Measurements from ENCODE around the gene RAB44. TPM values are rescaled to one million over a fixed set of nuclear protein-coding genes. Genes with fewer than 3 reads are reported as not detected.

The RAB44 gene
- total RNA-seq, 1 donor from 2014 or later = under 0.01 TPM

DNA sequence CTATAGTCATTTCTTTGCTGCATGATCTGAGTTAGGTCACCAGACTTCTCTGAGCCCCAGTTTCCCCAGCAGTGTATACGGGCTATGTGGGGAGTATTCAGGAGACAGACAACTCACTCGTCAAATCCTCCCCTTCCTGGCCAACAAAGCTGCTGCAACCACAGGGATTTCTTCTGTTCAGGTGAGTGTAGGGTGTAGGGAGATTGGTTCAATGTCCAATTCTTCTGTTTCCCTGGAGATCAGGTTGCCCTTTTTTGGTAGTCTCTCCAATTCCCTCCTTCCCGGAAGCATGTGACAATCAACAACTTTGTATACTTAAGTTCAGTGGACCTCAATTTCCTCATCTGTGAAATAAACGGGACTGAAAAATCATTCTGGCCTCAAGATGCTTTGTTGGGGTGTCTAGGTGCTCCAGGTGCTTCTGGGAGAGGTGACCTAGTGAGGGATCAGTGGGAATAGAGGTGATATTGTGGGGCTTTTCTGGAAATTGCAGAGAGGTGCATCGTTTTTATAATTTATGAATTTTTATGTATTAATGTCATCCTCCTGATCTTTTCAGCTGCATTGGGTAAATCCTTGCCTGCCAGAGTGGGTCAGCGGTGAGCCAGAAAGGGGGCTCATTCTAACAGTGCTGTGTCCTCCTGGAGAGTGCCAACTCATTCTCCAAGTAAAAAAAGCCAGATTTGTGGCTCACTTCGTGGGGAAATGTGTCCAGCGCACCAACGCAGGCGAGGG, 19.7 kb upstream of the RAB44 start:
- TF ChIP-seq, protein P1, sequence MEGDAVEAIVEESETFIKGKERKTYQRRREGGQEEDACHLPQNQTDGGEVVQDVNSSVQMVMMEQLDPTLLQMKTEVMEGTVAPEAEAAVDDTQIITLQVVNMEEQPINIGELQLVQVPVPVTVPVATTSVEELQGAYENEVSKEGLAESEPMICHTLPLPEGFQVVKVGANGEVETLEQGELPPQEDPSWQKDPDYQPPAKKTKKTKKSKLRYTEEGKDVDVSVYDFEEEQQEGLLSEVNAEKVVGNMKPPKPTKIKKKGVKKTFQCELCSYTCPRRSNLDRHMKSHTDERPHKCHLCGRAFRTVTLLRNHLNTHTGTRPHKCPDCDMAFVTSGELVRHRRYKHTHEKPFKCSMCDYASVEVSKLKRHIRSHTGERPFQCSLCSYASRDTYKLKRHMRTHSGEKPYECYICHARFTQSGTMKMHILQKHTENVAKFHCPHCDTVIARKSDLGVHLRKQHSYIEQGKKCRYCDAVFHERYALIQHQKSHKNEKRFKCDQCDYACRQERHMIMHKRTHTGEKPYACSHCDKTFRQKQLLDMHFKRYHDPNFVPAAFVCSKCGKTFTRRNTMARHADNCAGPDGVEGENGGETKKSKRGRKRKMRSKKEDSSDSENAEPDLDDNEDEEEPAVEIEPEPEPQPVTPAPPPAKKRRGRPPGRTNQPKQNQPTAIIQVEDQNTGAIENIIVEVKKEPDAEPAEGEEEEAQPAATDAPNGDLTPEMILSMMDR (IDR thresholded peaks at IDR 0.05; ENCODE audit: insufficient read depth, low read length, severe bottlenecking) = no peak
- DNase-seq (ENCODE audit: low read depth) (no peak), FAIRE-seq (no peak)
- no peaks in the 10 kb centered on the region for H3K27me3 ChIP-seq (ENCODE audit: control insufficient read depth, insufficient read depth, low read length)
- H3K4me3 ChIP-seq (ENCODE audit: low read depth, low read length) = peak overlapping the region; percentile 85
- H3K36me3 ChIP-seq (ENCODE audit: control insufficient read depth, insufficient read depth, low read length) = peaks cover 15% of the 10 kb centered on the region

DNA sequence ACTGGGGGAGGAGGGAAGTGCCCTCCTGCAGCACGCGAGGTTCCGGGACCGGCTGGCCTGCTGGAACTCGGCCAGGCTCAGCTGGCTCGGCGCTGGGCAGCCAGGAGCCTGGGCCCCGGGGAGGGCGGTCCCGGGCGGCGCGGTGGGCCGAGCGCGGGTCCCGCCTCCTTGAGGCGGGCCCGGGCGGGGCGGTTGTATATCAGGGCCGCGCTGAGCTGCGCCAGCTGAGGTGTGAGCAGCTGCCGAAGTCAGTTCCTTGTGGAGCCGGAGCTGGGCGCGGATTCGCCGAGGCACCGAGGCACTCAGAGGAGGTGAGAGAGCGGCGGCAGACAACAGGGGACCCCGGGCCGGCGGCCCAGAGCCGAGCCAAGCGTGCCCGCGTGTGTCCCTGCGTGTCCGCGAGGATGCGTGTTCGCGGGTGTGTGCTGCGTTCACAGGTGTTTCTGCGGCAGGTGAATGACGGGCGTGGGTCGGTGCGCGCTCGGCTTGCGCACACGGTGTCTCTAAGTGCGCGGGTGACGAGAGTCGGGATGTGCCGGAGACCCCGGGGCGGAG, 19.1 kb upstream of the RAB44 start, which contains the start of gene CDKN1A:
Gene CDKN1A, plus strand, starts transcription at position 227 of the 555 bp plus-strand sequence. CDS start 5,388 bp downstream, outside the sequence.
- H3K27me3 ChIP-seq (ENCODE audit: control insufficient read depth, insufficient read depth, low read length) = no peaks in the 10 kb centered on the region
- H3K36me3 ChIP-seq (ENCODE audit: control insufficient read depth, insufficient read depth, low read length) = peaks cover 22% of the 10 kb centered on the region
- DNase-seq (ENCODE audit: low read depth) (peak; percentile 69), FAIRE-seq (no peak)
- TF ChIP-seq, protein P1 (IDR thresholded peaks at IDR 0.05; ENCODE audit: insufficient read depth, low read length, severe bottlenecking) = no peak
- peak within 1 kb of the TSS; percentile 85 for H3K4me3 ChIP-seq (ENCODE audit: low read depth, low read length)

DNA sequence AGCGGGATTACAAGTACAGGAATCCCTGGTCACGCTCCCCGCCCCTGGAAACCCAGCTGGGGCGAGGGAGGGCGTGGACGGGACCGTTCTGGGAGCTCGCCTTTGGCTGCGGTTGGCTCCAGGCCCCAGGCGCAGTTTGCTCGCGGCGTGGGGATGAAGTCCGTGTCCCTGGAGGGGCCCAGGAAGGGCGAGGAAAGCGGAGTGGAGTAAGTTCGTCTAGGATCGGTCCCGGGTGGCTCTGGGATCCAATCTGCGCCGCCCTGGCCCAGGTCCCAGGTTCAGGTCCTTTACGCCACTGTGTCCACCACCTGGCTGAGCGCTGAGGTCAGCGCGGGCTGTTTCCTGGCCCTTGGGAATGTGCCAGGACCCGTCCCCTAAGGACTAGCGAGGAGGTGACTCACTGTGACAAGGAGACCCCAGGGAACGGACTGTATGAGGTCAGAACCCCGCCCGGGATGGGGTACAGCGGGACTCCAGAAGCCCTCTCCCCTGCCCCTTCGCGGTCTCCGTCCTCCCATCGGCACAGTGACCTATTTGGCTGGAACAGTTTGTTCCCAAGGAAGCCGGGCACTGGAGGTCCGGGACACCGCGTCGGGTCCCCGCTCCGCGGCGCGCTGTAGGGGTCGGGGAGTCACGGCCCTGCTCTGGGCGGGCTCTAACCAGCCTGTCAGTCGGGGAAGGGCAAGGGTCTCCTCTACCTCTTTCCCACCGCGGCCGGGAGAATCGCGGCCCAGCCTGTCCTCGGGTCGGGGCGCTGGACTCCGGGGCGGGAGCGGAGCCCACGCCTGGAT, 18.4 kb upstream of the RAB44 start:
- Histone ChIP-seq H3K27me3 (ENCODE audit: control insufficient read depth, insufficient read depth, low read length) (no peaks in the 10 kb centered on the region), H3K36me3 (ENCODE audit: control insufficient read depth, insufficient read depth, low read length) (peaks cover 29% of the 10 kb centered on the region), H3K4me3 (ENCODE audit: low read depth, low read length) (peak overlapping the region; percentile 85)
- TF ChIP-seq, protein P1 (IDR thresholded peaks at IDR 0.05; ENCODE audit: insufficient read depth, low read length, severe bottlenecking) = no peak
- DNase-seq (ENCODE audit: low read depth) (no peak), FAIRE-seq (no peak)

DNA sequence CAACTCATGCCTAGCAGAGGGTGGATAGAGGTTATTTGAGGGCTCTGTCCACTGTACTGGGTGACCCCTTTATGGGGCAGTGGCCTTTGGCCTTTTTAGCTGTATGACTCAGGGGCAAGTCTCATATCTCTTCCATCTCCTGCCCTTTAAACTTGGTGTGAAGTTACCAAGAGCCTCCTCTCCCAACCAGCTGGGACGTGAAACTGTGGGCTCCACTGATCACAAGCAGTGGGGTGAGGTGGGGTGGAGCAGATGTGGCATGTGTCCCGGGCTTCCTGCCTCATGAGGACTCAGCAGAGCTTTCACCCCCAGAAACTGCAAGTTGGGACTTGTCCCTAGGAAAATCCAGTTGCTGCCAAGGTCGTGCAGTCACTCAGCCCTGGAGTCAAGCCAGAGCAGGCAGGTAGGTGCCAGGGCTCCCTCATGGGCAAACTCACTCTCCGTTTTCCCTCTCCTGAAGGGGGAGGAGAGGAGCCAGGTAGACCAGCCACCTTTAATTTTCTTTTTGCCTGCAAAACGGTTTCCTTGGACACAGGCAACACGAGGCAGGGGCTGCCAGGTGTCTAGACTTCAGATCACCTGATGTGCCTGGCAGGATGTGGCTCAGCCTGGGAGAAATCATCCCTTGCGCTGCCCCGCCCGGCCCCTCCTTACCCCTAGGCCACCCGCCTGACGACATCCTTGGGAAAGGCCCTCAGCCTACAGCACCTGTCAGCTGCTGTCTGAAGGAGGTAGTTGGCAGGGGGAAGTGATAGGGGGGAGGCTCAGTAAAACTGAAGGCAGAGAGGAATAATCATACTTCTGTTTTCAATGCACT, 15.1 kb upstream of the RAB44 start:
- TF ChIP-seq, protein P1 (IDR thresholded peaks at IDR 0.05; ENCODE audit: insufficient read depth, low read length, severe bottlenecking) = peak; percentile 4
- Histone ChIP-seq H3K4me3 (ENCODE audit: low read depth, low read length) (no peak overlapping the region), H3K27me3 (ENCODE audit: control insufficient read depth, insufficient read depth, low read length) (no peaks in the 10 kb centered on the region), H3K36me3 (ENCODE audit: control insufficient read depth, insufficient read depth, low read length) (peaks cover 34% of the 10 kb centered on the region)
- DNase-seq (ENCODE audit: low read depth) = peak; percentile 98
- no peak for FAIRE-seq

DNA sequence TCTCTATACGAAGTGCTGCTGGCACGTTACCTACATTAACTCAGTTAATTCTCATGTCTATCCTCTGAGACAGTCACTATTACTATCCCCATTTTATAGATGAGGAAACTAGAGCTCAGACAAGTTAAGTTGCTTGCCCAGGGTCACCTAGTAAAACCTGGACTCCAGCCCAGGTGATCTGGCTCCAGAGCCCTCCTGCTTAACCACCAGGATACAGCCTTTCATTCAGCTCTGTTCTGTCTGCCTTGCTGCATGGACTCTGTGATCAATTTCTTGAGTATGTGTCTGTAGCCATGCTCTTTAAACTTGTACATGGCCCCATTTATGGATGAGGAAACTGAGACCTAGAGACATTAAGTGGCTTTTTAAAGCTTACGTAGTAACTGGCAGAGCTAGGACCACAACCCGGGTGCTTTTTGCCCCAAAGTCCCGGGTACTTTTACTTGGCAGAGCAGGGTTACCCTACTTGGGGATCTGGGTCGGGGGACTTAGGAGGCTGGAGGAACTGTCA, 14.4 kb upstream of the RAB44 start:
- FAIRE-seq (no peak), DNase-seq (ENCODE audit: low read depth) (no peak)
- TF ChIP-seq, protein P1 (IDR thresholded peaks at IDR 0.05; ENCODE audit: insufficient read depth, low read length, severe bottlenecking) = no peak
- Histone ChIP-seq H3K36me3 (ENCODE audit: control insufficient read depth, insufficient read depth, low read length) (peaks cover 34% of the 10 kb centered on the region), H3K4me3 (ENCODE audit: low read depth, low read length) (no peak overlapping the region), H3K27me3 (ENCODE audit: control insufficient read depth, insufficient read depth, low read length) (no peaks in the 10 kb centered on the region)
